Neural cell (in vitro differentiated cells): ENCODE data around the gene FAM53B.

Experiments
- EP300 ChIP-seq: fragments of 450-650 bp; conservative IDR thresholded peaks from 2 replicates; pipeline ENCODE4 v1.6.1; 2014; ENCODE audit warnings: antibody characterized with exemption, mild to moderate bottlenecking, moderate library complexity; ENCODE audit not compliant: poor library complexity, severe bottlenecking
- EZH2 ChIP-seq: fragments of 200-600, 300-800 bp; shearing (Covaris generic), sonication (generic); IDR thresholded peaks from 2 replicates; pipeline ENCODE4 v1.6.1; 2014; ENCODE audit warnings: antibody characterized with exemption, low read length, borderline replicate concordance, mild to moderate bottlenecking; ENCODE audit not compliant: insufficient read depth, poor library complexity, severe bottlenecking
- POLR2AphosphoS5 ChIP-seq: IDR thresholded peaks from 2 replicates; pipeline ENCODE4 v1.6.1; 2012
- RAD21 ChIP-seq: fragments of 450-650 bp; conservative IDR thresholded peaks from 2 replicates; pipeline ENCODE4 v1.6.1; 2014; ENCODE audit warnings: antibody characterized with exemption, mild to moderate bottlenecking, moderate library complexity
- SMC3 ChIP-seq: fragments of 450-650 bp; conservative IDR thresholded peaks from 2 replicates; pipeline ENCODE4 v1.6.1; 2014; ENCODE audit warnings: antibody characterized with exemption, mild to moderate bottlenecking, moderate library complexity; ENCODE audit not compliant: poor library complexity
- TAF1 ChIP-seq: IDR thresholded peaks from 2 replicates; pipeline ENCODE4 v1.6.1; 2012; ENCODE audit warnings: low read depth
- TF ChIP-seq, protein P1 (sequence below): fragments of 450-650 bp; IDR thresholded peaks from 2 replicates; pipeline ENCODE4 v1.5.1; 2014; ENCODE audit warnings: antibody characterized with exemption, mild to moderate bottlenecking, moderate library complexity; ENCODE audit not compliant: poor library complexity, severe bottlenecking
- TF ChIP-seq, protein P2 (sequence below): IDR thresholded peaks from 2 replicates; pipeline ENCODE4 v1.6.1; 2012; ENCODE audit warnings: borderline replicate concordance

DNA sequence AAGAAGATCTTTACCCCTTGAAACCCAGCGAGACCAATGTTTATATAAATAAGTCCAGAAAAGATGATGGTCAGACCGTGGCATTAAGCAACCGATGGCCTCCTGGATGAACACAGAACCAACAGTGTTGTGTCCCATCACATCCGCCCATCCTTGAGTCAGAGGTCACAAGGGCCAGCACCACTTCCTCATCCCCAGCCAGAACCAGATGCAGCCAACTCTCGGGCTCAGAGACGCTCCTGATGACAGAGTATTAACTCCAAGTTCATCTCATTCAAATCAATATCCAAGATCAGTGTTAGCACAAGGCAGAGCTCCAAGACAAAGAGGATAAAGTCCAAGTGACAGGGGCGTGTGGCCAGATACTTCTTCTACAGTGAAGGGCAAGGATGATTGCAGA is 63.5 kb downstream of the FAM53B start:
- TF ChIP-seq EZH2 (no peak), POLR2AphosphoS5 (no peak), EP300 (no peak), RAD21 (no peak), TAF1 (no peak), SMC3 (no peak)
- TF ChIP-seq, protein P1, sequence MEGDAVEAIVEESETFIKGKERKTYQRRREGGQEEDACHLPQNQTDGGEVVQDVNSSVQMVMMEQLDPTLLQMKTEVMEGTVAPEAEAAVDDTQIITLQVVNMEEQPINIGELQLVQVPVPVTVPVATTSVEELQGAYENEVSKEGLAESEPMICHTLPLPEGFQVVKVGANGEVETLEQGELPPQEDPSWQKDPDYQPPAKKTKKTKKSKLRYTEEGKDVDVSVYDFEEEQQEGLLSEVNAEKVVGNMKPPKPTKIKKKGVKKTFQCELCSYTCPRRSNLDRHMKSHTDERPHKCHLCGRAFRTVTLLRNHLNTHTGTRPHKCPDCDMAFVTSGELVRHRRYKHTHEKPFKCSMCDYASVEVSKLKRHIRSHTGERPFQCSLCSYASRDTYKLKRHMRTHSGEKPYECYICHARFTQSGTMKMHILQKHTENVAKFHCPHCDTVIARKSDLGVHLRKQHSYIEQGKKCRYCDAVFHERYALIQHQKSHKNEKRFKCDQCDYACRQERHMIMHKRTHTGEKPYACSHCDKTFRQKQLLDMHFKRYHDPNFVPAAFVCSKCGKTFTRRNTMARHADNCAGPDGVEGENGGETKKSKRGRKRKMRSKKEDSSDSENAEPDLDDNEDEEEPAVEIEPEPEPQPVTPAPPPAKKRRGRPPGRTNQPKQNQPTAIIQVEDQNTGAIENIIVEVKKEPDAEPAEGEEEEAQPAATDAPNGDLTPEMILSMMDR = no peak
- TF ChIP-seq, protein P2, sequence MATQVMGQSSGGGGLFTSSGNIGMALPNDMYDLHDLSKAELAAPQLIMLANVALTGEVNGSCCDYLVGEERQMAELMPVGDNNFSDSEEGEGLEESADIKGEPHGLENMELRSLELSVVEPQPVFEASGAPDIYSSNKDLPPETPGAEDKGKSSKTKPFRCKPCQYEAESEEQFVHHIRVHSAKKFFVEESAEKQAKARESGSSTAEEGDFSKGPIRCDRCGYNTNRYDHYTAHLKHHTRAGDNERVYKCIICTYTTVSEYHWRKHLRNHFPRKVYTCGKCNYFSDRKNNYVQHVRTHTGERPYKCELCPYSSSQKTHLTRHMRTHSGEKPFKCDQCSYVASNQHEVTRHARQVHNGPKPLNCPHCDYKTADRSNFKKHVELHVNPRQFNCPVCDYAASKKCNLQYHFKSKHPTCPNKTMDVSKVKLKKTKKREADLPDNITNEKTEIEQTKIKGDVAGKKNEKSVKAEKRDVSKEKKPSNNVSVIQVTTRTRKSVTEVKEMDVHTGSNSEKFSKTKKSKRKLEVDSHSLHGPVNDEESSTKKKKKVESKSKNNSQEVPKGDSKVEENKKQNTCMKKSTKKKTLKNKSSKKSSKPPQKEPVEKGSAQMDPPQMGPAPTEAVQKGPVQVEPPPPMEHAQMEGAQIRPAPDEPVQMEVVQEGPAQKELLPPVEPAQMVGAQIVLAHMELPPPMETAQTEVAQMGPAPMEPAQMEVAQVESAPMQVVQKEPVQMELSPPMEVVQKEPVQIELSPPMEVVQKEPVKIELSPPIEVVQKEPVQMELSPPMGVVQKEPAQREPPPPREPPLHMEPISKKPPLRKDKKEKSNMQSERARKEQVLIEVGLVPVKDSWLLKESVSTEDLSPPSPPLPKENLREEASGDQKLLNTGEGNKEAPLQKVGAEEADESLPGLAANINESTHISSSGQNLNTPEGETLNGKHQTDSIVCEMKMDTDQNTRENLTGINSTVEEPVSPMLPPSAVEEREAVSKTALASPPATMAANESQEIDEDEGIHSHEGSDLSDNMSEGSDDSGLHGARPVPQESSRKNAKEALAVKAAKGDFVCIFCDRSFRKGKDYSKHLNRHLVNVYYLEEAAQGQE = no peak
